Mesothelial cell of epicardium (in vitro differentiated cells): ENCODE data around the gene NLK. TPM values are rescaled to one million over a fixed set of nuclear protein-coding genes. Genes with fewer than 3 reads are reported as not detected.

ENCODE experiments used
- DNase-seq, 2 experiments: peaks; one replicate each; pipeline ENCODE4 v3.0.0; 2021; ENCODE audit warnings: low spot score in 2 of 2; ENCODE audit not compliant: unreplicated experiment in 2 of 2
- H3K27ac Mint-ChIP-seq: 2 replicates; pipeline ENCODE4 v1.8.0; 2021; ENCODE audit warnings: mixed read lengths
- H3K27me3 Mint-ChIP-seq: 2 replicates; pipeline ENCODE4 v1.8.0; 2021; ENCODE audit warnings: low read depth, mixed read lengths
- H3K36me3 Mint-ChIP-seq: 2 replicates; pipeline ENCODE4 v1.8.0; 2021; ENCODE audit warnings: mixed read lengths
- H3K4me1 Mint-ChIP-seq: 2 replicates; pipeline ENCODE4 v1.8.0; 2021; ENCODE audit warnings: mixed read lengths
- H3K4me3 Mint-ChIP-seq: 2 replicates; pipeline ENCODE4 v1.8.0; 2021; ENCODE audit warnings: mild to moderate bottlenecking, moderate library complexity, mixed read lengths
- H3K9me3 Mint-ChIP-seq: 2 replicates; pipeline ENCODE4 v1.8.0; 2021; ENCODE audit warnings: mixed read lengths
- CTCF ChIP-seq: fragments of 200-600 bp; sonication (generic); IDR thresholded peaks from one replicate; pipeline ENCODE4 v1.5.0; 2021; ENCODE audit warnings: antibody characterized with exemption; ENCODE audit not compliant: unreplicated experiment
- total RNA-seq: library from RNA; stranded (reverse); gene quantifications from 3 replicates; pipeline ENCODE4 v1.2.1, GENCODE V29; 2021

NLK gene
- total RNA-seq, 1 donor from 2014 or later = 22.6 TPM

- no peaks in the 10 kb centered on the region for H3K27me3 Mint-ChIP-seq
- no peak overlapping the region for H3K4me3 Mint-ChIP-seq
- no peaks in the 10 kb centered on the region for H3K4me1 Mint-ChIP-seq
- H3K36me3 Mint-ChIP-seq = peaks cover 19% of the 10 kb centered on the region
- TF ChIP-seq CTCF = no peak
- H3K27ac Mint-ChIP-seq = no peak overlapping the region
- DNase-seq = no peak
- H3K9me3 Mint-ChIP-seq = peaks cover 14% of the 10 kb centered on the region
Observed at GRCh38 chr17:28105501-28105900, 63.0 kb downstream of the NLK start.

GRCh38 chr17:28110184-28110583, 67.7 kb downstream of the NLK start:
- no peak for DNase-seq
- H3K9me3 Mint-ChIP-seq = peaks cover 15% of the 10 kb centered on the region
- H3K4me1 Mint-ChIP-seq = peaks cover 11% of the 10 kb centered on the region
- H3K36me3 Mint-ChIP-seq = peaks cover 13% of the 10 kb centered on the region
- no peaks in the 10 kb centered on the region for H3K27me3 Mint-ChIP-seq
- H3K4me3 Mint-ChIP-seq = no peak overlapping the region
- no peak overlapping the region for H3K27ac Mint-ChIP-seq
- no peak for TF ChIP-seq CTCF

- Mint-ChIP-seq H3K4me1 (peaks cover 11% of the 10 kb centered on the region), H3K4me3 (no peak overlapping the region), H3K9me3 (peaks cover 15% of the 10 kb centered on the region), H3K27ac (peak overlapping the region; percentile 25), H3K27me3 (no peaks in the 10 kb centered on the region), H3K36me3 (peaks cover 13% of the 10 kb centered on the region)
- TF ChIP-seq CTCF = no peak
- DNase-seq = no peak
Observed at GRCh38 chr17:28112181-28112580, 69.7 kb downstream of the NLK start.

GRCh38 chr17:28112606-28113005, 70.1 kb downstream of the NLK start:
- Mint-ChIP-seq H3K36me3 (peaks cover 13% of the 10 kb centered on the region), H3K27ac (no peak overlapping the region), H3K27me3 (no peaks in the 10 kb centered on the region), H3K9me3 (peaks cover 15% of the 10 kb centered on the region), H3K4me1 (peaks cover 11% of the 10 kb centered on the region), H3K4me3 (no peak overlapping the region)
- TF ChIP-seq CTCF = no peak
- no peak for DNase-seq

GRCh38 chr17:28113269-28113668, 70.8 kb downstream of the NLK start:
- no peak for TF ChIP-seq CTCF
- Mint-ChIP-seq H3K27me3 (no peaks in the 10 kb centered on the region), H3K4me1 (peaks cover 11% of the 10 kb centered on the region), H3K9me3 (peaks cover 15% of the 10 kb centered on the region), H3K4me3 (no peak overlapping the region), H3K36me3 (peaks cover 13% of the 10 kb centered on the region), H3K27ac (no peak overlapping the region)
- DNase-seq = no peak

- peaks cover 13% of the 10 kb centered on the region for H3K4me1 Mint-ChIP-seq
- peaks cover 6% of the 10 kb centered on the region for H3K9me3 Mint-ChIP-seq
- no peak overlapping the region for H3K4me3 Mint-ChIP-seq
- no peak for TF ChIP-seq CTCF
- no peak for DNase-seq
- no peaks in the 10 kb centered on the region for H3K27me3 Mint-ChIP-seq
- H3K27ac Mint-ChIP-seq = no peak overlapping the region
- peaks cover 5% of the 10 kb centered on the region for H3K36me3 Mint-ChIP-seq
Observed at GRCh38 chr17:28115046-28115445, 72.6 kb downstream of the NLK start.
